Amygdala (tissue), 56 donors: ENCODE results near the gene SPATA45.
A peak's percentile ranks its signal among the peaks of the same experiment; 100 is the strongest.
"Not testable (repeated sequence)": the region's sequence is repeated elsewhere in the genome, so short reads cannot be mapped to it uniquely, and the experiment has no call there.

Source experiments
- DNase-seq, 56 donors: peaks; one replicate each; lab custom pipeline; 2025; lab: John Stamatoyannopoulos, UW

SPATA45 gene

DNA sequence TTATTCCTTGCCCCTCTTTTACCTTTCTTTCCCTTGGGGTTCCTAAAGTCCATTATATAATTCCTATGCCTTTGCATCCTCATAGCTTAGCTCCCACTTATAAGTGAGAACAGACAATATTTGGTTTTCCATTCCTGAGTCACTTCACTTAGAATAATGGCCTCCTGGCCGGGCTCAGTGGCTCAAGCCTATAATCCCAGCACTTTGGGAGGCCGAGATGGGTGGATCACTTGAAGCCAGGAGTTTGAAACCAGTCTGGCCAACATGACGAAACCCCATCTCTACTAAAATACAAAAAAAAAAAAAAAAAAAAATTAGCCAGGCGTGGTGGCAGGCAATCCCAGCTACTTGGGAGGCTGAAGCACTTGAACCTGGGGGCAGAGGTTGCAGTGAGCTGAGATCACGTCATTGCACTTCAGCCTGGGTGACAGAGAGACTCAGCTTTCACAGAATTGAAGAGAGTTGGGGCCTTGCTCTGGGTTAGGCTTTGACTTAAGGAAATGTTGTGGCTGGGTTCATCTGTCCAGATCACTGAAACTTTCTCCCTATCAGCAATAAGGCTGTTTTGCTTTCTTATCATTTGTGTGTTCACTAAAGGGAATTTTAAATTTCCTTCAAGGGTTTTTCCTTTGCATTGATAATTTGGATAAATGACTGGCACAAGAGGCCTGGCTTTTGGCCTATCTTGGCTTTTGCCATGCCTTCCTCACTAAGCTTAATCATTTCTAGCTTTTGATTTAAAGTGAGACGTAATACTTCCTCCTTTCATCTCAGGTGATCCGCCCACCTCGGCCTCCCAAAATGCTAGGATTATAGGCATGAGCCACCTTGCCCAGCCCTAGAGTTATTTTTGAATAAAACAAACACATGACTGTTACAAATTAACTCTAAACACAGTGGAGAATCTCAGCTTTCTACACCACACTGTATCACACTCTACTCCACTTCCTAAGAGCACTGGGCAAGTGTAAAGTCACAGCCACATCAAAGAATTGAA lies 13.9 kb downstream of the SPATA45 start:
- DNase-seq: not testable (repeated sequence)

DNA sequence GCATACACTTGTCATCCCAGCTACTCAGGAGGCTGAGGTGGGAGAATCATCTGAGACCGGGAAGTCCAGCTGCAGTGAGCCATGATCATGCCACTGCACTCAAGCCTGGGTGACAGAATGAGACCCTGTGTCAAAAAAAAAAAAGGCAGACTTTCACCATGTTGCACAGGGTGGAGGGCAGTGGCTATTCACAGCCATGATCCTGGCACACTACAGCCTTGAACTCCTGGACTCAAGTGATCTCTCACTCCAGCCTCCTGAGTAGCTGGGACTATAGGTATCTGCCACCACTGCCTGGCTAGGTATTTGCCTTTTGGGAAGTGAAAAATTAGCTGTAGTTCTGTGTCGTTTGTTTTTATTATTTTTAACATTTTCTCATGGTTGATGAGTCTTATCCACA lies 19.1 kb downstream of the SPATA45 start:
- DNase-seq: no peak

DNA sequence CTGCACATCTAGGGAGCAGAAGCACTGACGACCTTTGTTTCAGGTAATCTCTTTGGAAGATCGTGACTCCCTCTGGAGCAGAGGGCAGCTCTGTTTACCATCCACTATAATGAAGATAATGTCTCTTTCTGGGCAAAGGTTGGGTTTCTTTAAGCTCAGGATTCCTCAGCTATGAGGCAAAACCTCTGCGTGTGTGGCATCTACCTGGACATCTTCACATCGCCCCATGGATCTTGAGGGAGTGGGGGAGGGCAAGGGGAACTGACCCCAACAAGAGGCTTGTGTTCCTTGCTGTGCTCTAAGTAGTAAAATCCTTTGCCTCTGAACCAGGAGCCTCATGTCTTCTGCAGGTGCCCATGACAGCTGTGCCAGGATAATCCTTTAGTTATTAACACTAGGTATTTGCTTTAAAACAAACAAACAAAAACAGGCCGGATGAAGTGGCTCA lies 19.6 kb downstream of the SPATA45 start:
- no peak for DNase-seq

DNA sequence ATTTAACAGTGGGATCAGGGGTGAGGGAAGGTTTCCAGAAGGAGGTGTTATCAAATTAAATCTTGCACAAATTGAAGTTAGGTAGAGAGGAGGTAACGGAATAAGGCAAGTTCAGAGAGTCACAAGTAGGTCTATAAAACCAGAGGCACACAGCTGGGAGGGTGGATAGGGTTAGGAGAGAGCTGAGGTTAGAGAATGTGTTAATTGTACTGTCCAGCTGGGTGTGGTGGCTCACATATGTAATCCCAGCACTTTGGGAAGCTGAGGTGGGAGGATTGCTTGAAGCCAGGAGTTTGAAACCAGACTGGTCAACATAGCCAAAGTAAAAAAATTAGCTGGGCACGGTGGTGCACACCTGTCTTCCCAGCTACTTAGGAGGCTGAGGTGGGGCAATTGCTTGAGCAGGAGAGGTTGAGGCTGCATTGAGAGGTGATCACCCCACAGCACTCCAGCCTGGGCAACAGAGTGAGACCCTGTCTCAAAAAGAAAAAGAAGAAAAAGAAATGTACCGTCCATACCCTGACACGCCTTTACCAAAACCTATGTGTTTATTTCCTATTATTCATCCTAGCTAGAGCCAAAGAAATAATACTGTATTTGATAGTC lies 20.2 kb downstream of the SPATA45 start:
- DNase-seq: no peak

DNA sequence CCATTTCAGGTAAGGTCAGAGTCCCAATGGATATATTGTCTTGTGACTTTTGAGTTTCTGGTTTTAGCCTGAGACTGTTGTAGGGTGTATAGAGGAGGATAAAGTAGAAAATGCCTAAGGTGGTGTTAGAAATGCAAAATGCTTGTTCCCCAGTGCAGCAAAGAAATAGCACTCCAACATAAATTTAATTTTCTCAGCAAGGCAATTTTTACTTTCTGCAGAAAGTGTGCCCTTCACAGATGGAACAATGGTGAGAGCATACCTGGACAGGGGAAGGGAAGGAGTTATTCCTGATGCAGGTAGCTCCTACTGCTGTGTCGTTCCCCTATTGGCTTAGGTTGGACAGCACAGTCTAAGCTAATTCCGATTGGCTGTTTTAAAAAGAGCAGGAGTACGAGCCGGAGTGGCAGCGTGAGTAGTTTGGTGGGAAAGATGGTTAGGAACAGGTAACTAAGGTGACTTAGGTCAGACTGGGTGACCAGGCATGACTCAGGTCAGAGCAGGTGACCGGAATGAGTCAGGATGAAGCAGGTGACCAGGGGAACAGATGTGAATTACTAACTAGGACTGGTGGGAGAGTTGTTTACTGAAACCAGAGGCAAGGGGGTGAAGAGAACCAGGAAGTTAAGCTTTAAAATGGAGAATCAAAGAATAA lies 21.5 kb downstream of the SPATA45 start:
- DNase-seq: no peak

DNA sequence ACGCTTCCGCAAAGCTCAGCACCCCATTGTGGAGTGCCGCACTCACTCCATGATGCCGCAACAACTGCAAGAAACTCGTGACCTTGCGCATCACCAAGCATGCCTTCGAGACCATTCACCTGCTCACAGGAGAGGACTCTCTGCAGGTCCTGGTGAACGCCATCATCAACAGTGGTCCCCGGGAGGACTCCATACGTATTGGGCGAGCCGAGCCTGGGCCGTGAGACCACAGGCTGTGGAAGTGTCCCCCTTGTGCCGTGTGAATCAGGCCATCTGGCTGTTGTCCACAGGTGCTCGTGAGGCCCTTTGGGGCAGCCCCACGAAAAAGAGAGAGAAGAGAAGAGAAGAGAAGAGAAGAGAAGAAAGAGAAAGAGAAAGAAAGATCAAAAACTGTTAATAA lies 23.2 kb downstream of the SPATA45 start:
- no peak for DNase-seq

DNA sequence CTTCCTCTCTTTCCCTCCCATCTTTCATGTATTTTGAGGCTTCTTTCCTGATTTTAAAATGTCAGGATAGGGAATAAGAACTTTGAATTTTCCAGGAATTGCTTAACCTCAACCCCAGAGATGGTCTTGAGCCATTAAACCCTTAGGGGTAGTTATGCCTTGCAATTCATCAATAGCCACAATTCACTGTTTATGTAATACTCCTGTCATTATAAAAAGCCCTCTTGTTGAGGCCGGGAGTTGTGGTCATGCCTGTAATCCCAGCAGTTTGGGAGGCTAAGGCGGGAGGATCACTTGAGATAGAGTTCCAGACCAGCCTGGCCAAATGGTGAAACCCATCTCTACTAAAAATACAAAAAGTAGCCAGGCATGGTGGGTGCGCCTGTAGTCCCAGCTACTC lies 24.5 kb downstream of the SPATA45 start:
- DNase-seq: no peak

DNA sequence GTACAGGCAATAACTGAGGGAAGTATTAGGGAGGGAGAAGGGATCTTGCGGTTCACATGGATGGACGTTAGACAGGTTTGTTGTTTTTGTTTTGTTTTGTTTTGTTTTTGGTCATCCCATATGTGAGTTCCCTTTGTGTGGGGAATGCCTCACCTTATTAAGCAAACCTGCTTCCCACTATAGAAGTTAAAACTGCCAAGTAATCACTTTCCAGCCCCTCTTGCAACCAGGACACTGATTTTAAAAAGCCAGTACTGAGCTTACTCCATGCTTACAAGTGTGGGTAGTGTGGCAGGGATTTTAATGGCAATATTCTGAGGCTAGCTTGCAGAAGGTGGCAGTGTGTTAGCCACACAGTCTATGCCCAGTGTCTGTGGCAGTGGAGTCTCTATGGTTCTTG lies 26.5 kb downstream of the SPATA45 start:
- no peak for DNase-seq

DNA sequence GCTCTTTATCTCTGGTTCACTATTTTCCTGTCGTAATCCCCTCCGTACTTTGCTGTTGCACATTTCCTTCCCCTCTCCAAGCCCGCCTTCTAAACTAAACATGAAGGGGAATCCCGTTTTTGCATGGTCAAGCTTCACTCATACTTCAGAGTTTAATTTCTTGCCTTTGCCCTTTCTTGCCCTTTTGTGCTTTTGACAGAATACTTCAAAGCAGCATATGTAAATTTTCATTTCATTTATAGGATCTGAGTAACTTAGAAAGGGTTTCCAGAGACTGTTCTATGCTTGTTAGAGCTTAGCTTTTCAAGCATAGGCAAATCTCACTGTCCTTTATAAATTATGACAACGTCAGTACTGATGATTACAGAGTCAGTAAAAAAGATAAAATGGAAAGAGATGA lies 27.7 kb downstream of the SPATA45 start:
- DNase-seq: no peak

DNA sequence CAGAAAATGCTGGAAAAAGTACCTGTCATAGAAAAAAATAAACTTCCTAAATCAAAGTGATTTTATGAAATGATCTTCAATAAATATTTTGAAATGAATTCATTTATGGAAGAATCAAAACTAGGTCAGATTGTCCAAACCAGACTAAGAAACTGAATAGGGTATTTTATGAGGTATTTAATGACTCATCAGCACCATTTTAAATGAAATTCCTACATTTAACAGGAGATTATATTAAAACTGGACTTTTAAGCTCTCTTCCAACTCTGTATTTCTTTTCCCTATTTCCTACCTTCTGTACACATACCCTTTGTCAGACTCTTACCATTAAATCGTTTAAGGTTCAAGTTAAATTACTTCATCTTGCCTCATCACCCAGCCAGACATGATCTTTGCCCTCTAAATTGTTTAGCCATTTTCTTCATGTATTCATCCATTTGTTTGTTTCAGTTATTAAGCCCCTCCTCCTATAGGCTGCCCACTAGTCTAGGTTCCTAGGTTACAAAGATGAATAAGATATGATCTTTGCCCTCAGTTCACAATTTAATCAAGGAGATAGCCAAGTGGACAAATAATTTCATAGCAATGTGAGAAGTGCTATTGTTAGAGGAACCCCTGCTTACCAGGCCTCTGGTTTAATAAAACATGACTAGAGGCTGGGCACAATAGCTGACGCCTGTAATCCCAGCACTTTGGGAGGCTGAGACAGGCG lies 30.7 kb downstream of the SPATA45 start:
- no peak for DNase-seq

DNA sequence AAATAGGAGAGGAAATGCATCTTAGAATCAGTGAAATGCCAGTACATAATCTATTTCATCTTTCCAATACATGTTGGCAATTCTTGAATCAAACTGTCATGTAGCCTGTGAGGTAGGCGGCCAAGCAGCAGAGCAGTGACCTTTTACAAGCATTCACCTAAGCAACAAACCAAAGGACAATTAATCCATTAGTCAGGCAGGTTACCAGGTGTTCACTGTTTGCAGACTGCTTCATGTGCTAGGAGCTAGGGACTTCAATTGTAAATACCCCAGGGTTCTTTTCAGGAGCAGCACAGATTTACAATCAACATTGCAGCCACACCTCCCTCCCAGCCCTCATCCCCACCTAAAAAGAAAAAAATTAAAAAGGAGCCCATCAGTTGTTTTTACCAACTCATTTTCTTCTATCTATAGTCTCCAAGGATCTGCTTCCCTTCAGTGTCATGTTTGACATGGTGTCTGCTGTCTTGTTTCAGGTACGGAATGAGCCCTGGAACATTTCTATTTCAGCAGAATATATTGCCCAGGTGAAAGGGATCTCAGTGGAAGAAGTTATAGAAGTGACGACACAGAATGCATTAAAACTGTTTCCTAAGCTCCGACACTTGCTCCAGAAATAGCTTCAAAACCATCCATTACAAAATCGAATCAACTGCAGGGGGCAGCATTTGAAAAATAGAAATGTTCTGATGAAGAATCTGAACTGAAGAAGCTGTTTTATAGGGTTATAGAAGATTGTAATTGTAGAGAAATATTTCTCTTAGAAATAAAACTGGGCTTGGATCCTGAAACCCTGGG lies 32.7 kb downstream of the SPATA45 start:
- DNase-seq: peak in 4 of 56 donors; percentile 1 to 60 (median 37)

DNA sequence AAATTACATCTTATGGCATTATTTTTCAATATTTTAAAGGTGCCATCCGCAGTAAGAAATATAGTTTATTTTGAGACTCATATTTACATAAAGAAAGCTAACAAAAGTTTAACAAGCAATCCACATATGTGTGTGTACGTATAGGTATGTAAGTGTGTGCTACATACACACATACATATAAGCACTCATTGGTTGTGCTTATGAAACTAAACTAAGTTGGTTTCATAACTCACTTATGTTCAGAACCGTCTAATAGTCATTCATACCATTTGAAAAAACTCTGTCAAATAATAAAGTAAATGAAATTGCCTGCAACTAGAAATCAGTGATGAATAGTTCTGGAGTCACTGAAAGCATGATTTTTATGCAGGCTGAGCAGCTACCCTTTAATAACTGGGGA lies 41.7 kb downstream of the SPATA45 start:
- DNase-seq: no peak

DNA sequence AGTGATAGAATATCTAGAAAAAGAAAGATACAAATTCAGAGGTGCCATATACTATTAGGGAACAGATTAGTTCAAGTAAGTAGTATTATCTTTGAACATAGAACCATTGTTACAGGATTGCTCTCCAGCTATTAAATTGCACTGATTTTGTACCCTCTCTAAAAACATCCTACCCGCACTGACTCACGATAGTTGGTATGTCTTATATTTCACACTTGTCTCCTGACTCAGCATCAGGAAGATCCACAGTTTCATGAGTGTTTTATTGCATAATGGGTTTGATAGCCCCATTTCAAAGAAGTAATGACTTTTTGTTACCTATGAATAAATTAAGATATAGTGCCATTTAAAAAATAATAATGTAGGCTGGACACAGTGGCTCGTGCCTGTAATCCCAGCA lies 49.8 kb downstream of the SPATA45 start:
- no peak for DNase-seq

DNA sequence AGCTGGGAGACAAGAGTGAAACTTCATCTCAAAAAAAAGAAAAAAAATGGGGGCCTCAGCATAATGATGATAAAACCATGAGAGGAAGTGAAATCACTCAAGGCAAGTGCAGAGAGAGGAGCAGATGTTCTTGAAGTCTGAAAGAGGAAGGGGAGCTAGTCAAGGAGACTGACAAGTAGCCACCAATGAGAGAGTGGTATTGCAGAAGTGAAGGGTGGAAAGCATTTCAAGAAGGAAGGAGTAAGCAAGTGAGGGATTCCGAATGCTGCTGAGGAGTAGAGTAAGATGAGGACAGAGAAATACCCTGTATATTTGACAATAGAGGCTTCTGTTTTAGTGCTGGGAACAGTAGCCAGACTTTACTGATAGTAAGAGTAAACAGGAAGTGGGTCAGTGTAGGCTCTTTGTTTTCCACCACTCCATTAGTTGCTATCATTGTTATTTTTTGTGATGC lies 52.9 kb downstream of the SPATA45 start:
- DNase-seq: peak in 8 of 56 donors; percentile 3 to 21 (median 10)

DNA sequence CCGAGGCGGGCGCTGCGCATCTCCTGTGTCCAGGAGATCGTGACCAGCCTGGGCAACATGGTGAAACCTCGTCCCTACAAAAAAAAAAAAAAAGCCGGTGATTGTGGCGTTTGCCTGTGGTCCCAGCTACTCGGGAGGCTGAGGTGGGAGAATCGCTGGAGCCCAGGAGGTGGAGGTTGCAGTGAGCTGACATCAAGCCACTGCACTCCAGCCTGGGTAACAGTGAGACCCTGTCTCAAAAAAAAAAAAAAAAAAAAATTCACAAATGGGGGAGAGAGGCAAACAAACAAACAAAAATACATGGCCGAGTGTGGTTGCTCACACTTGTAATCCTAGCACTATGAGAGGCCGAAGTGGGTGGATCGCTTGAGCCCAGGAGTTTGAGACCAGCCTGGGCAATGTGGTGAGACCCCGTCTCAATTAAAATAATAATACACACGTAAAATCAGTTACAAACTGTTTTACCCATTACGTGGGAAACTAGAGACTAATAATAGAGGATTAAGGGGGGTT lies 55.0 kb downstream of the SPATA45 start:
- DNase-seq: no peak

DNA sequence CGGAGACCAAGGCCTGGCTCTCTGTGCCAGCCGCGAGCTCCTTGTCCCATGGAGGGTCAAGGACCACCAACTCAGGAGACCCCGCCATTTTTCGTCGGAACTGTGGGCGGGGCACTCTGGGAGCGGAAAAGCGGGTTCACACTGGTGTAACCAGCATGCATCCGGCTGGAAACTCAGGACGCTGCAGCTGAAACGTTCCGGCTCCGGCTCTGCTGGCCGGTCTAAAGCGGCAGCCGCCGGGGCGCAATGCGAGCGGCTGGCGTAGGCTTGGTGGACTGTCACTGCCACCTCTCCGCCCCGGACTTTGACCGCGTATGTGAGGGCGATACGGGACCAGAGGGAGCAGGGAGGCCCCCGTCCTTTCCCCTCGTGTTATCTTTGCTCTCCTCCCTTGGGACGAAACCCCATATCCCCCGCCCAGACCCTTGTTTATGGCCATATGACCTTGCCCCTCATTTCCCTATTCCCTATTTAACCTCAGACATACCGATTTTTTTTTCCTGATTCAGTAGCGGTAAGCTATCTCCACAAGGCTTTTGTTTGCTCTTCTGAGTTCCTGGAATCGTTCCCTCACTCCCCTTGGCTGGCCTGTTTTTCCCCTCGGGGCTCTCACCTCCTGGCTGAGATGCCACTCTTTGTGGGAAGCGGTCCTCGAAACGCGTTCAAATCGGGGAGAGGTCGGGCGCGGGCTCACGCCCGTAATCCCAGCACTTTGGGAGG lies 55.6 kb downstream of the SPATA45 start, which contains the start of the genes NSL1 and TATDN3:
TSS of gene NSL1 (minus strand) at position 102 of the 720 bp plus-strand sequence. CDS start at position 88, 14 bp downstream.
TSS of gene TATDN3 (plus strand) at position 219 of the 720 bp plus-strand sequence. CDS start at position 247, 28 bp downstream.
- peak; percentile 39 to 93 (median 83) for DNase-seq

DNA sequence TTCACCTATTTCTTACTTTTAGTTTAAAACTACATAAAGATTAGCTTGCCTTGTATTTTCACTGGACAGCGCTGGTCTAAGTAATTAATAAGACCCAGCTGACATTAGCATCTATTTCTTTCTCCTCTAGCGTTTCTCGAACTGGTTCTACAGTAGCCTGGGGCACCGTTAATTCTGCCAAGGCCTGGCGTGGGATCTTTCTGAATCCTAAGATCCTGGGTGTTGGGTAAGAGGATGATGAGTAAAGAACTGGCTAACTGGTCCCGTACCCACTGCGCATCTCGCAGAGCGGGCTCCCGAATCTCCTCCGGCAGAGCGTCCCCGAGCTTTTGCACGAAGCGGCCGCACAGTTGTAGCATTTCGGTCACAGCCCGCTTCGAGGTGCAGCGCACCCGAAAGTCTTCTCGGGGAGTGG lies 56.2 kb downstream of the SPATA45 start:
- DNase-seq: peak in 4 of 56 donors; percentile 40 to 73 (median 66)

DNA sequence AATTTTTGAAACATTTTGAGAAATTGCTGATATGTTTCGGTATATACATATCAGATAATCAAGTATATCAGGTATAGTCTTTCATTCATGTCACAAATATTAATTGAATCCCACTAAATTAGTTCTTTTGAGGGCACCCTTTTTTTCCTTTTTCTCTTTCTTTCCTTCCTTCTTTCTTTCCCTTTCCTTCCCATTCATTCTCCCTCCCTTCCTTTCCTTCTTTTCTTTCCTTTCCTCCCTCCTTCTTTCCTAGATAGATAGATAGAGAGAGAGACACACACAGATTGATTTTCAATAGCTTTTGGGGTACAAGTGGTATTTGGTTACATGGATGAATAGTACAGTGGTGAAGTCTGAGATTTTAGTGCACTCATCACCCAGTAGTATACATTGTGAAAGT lies 61.6 kb downstream of the SPATA45 start:
- DNase-seq: no peak
